ENCODE results near the gene CCL8. TPM values are rescaled to one million over a fixed set of nuclear protein-coding genes. Genes with fewer than 3 reads are reported as not detected.

Gene CCL8
- total RNA-seq, 1 donor from 2014 or later = not detected

- DNase-seq (ENCODE audit: low read depth) = no peak
- Histone ChIP-seq H3K4me3 (ENCODE audit: low read depth, low read length) (no peak overlapping the region), H3K27me3 (ENCODE audit: control insufficient read depth, insufficient read depth, low read length) (peaks cover 2% of the 10 kb centered on the region), H3K36me3 (ENCODE audit: control insufficient read depth, insufficient read depth, low read length) (no peaks in the 10 kb centered on the region)
- TF ChIP-seq CTCF (IDR thresholded peaks at IDR 0.05; ENCODE audit: insufficient read depth, low read length, poor library complexity, severe bottlenecking) = no peak
These were observed 51.8 kb downstream of the CCL8 start for GRCh38 chr17:34370997-34371395.

Other genes with a start within 250 kb of the CCL8 start
- 14.3 and 25.8 TPM in 2 replicates for gene CCL2, start 64.2 kb upstream of the CCL8 start, total RNA-seq
- not detected in 2 replicates for gene CCL7, start 49.2 kb upstream of the CCL8 start, total RNA-seq
- gene CCL11, start 33.7 kb upstream of the CCL8 start, total RNA-seq = not detected in 2 replicates
- gene CCL13, start 37.0 kb downstream of the CCL8 start, total RNA-seq = not detected in 2 replicates
- gene CCL1, start 43.8 kb downstream of the CCL8 start, total RNA-seq = not detected in 2 replicates